GM23338 (cell line): ENCODE measurements around the gene DCAF11. TPM values are rescaled to one million over a fixed set of nuclear protein-coding genes. Genes with fewer than 3 reads are reported as not detected.

Experiments
- ATAC-seq: fragments of 200-7000 bp; cut with Tn5 transposase; 3 replicates; pipeline ENCODE4 v1.9.1; 2020
- DNase-seq: peaks from one replicate; pipeline ENCODE4 v3.0.0-alpha.2; 2015; ENCODE audit warnings: low spot score
- H2AFZ ChIP-seq: fragments of 200-600 bp; sonication (generic); 2 replicates; pipeline ENCODE4 v1.8.0; 2016; ENCODE audit warnings: antibody characterized with exemption, mild to moderate bottlenecking, moderate library complexity
- H3F3A ChIP-seq: fragments of 200-600 bp; sonication (generic); replicated peaks from 2 replicates; pipeline ENCODE4 v1.8.0; 2017; ENCODE audit warnings: antibody characterized with exemption, mixed run types, low read depth
- H3K27ac ChIP-seq: fragments of 200-600 bp; sonication (generic); 2 replicates; pipeline ENCODE4 v1.6.1; 2016; ENCODE audit warnings: low read depth
- H3K27me3 ChIP-seq: fragments of 200-600 bp; sonication (generic); 2 replicates; pipeline ENCODE4 v1.8.0; 2016; ENCODE audit warnings: mild to moderate bottlenecking, mixed run types, moderate library complexity; ENCODE audit not compliant: insufficient read depth
- H3K36me3 ChIP-seq: fragments of 200-600 bp; sonication (generic); 2 replicates; pipeline ENCODE4 v1.8.0; 2016; ENCODE audit warnings: mild to moderate bottlenecking; ENCODE audit not compliant: insufficient read depth
- H3K4me1 ChIP-seq: fragments of 200-600 bp; sonication (generic); 2 replicates; pipeline ENCODE4 v1.8.0; 2016; ENCODE audit warnings: mild to moderate bottlenecking, moderate library complexity; ENCODE audit not compliant: insufficient read depth
- H3K4me2 ChIP-seq: fragments of 200-600 bp; sonication (generic); 2 replicates; pipeline ENCODE4 v1.7.1; 2017; ENCODE audit warnings: mixed run types
- H3K4me3 ChIP-seq: fragments of 200-600 bp; sonication (generic); 2 replicates; pipeline ENCODE4 v1.6.1; 2016; ENCODE audit warnings: mixed run types
- H3K79me2 ChIP-seq: fragments of 200-600 bp; sonication (generic); replicated peaks from 2 replicates; pipeline ENCODE4 v1.8.0; 2017; ENCODE audit warnings: mild to moderate bottlenecking; ENCODE audit not compliant: insufficient read depth
- H3K9me2 ChIP-seq: fragments of 200-600 bp; sonication (generic); 2 replicates; pipeline ENCODE4 v1.8.0; 2017; ENCODE audit not compliant: insufficient read depth
- H4K20me1 ChIP-seq: fragments of 200-600 bp; sonication (generic); replicated peaks from 2 replicates; pipeline ENCODE4 v1.8.0; 2017; ENCODE audit warnings: mild to moderate bottlenecking; ENCODE audit not compliant: insufficient read depth
- H3K27ac Mint-ChIP-seq: 2 replicates; pipeline ENCODE4 v1.8.0; 2020; ENCODE audit warnings: inconsistent platforms, mild to moderate bottlenecking, moderate library complexity, mixed read lengths
- H3K27me3 Mint-ChIP-seq: 3 replicates; pipeline ENCODE4 v1.8.0; 2022; ENCODE audit warnings: low read depth, mild to moderate bottlenecking, moderate library complexity, mixed read lengths, inconsistent platforms; ENCODE audit not compliant: insufficient read depth, poor library complexity
- H3K36me3 Mint-ChIP-seq: 3 replicates; pipeline ENCODE4 v1.8.0; 2021; ENCODE audit warnings: low read depth, mild to moderate bottlenecking, inconsistent platforms, moderate library complexity, mixed read lengths
- H3K4me1 Mint-ChIP-seq: 3 replicates; pipeline ENCODE4 v1.8.0; 2020; ENCODE audit warnings: mild to moderate bottlenecking, inconsistent platforms, mixed read lengths
- H3K4me3 Mint-ChIP-seq: 3 replicates; pipeline ENCODE4 v1.8.0; 2021; ENCODE audit warnings: moderate library complexity, mild to moderate bottlenecking, inconsistent platforms, mixed read lengths
- H3K9me3 Mint-ChIP-seq: 3 replicates; pipeline ENCODE4 v1.8.0; 2020; ENCODE audit warnings: moderate library complexity, mild to moderate bottlenecking, inconsistent platforms, mixed read lengths
- CREB1 ChIP-seq: fragments of 250-450 bp; sonication (Bioruptor Pico); IDR thresholded peaks from 2 replicates; pipeline ENCODE4 v1.5.0; 2020; ENCODE audit warnings: low read depth, mild to moderate bottlenecking, moderate library complexity
- JUNB ChIP-seq: IDR thresholded peaks from one replicate; pipeline ENCODE4 v1.6.1; 2016; ENCODE audit warnings: antibody characterized with exemption; ENCODE audit not compliant: unreplicated experiment
- POLR2AphosphoS5 ChIP-seq: IDR thresholded peaks from 2 replicates; pipeline ENCODE4 v1.6.1; 2016; ENCODE audit warnings: antibody characterized with exemption, low read depth
- REST ChIP-seq: IDR thresholded peaks from one replicate; pipeline ENCODE4 v1.6.1; 2018; ENCODE audit warnings: antibody characterized with exemption; ENCODE audit not compliant: unreplicated experiment
- ZNF462 ChIP-seq: fragments of 250-450 bp; sonication (Bioruptor Pico); IDR thresholded peaks from 2 replicates; pipeline ENCODE4 v1.5.0; 2020; ENCODE audit warnings: mild to moderate bottlenecking, moderate library complexity
- polyA plus RNA-seq: library from polyadenylated mRNA; unstranded; fragments of >200 nt; fragmentation: Nextera tagmentation; extraction: Ambion mirVana; gene quantifications from 2 replicates; pipeline ENCODE4 v1.2.1, GENCODE V29; 2016
- total RNA-seq: library from RNA; depleted of rRNA; stranded (reverse); fragments of >200 nt; shearing (Covaris generic); gene quantifications from 2 replicates; pipeline ENCODE4 v1.2.3, GENCODE V29; 2014
- TF ChIP-seq, protein P1 (sequence below), 2 experiments: fragments of 200-600 bp in 1 of 2; sonication (generic) in 1 of 2; conservative IDR thresholded peaks; 2 replicates each; pipeline versions ENCODE4 v1.5.1 to v1.6.1; 2016 to 2017; ENCODE audit warnings: antibody characterized with exemption in 2 of 2, low read depth in 2 of 2, mild to moderate bottlenecking in 2 of 2, moderate library complexity in 1 of 2

The DCAF11 gene
- total and polyA plus RNA-seq, 2 experiments from 2014 or later: 18.6 to 93.2 TPM

DNA sequence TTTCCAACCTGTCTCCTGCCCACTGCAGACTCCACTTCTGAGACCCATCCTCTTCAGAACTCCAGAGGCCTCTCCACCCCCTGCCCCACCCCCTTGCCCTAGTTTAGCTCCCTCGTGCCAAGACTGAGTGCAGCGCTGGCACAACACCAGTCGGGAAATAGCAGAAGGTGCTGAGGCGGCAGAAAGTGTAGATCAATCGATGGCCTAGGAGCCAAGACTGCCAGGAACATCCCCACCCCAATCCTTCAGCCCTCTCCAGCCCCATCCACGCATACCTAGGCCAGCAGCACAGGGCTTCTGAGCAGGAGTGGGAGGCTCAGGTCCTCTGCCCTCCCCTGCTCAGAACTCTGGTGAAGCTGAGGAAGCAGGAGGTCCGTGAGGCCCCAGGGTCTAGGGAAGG lies 42.1 kb upstream of the DCAF11 start:
- peaks cover 11% of the 10 kb centered on the region for H3K27me3 Mint-ChIP-seq
- H3K9me3 Mint-ChIP-seq: no peaks in the 10 kb centered on the region
- H3K4me3 Mint-ChIP-seq: no peak overlapping the region
- Histone ChIP-seq H4K20me1 (no peaks in the 10 kb centered on the region), H2AFZ (no peak overlapping the region), H3K27me3 (no peaks in the 10 kb centered on the region), H3K27ac (no peak overlapping the region), H3K4me1 (no peaks in the 10 kb centered on the region), H3K4me2 (no peak overlapping the region), H3K79me2 (no peaks in the 10 kb centered on the region), H3F3A (no peaks in the 10 kb centered on the region), H3K36me3 (no peaks in the 10 kb centered on the region), H3K9me2 (no peaks in the 10 kb centered on the region), H3K4me3 (no peak overlapping the region)
- no peak for ATAC-seq
- no peaks in the 10 kb centered on the region for H3K36me3 Mint-ChIP-seq
- peaks cover 10% of the 10 kb centered on the region for H3K4me1 Mint-ChIP-seq
- TF ChIP-seq ZNF462 (CRISPR knock-in tag) (no peak), POLR2AphosphoS5 (no peak), CREB1 (no peak), JUNB (no peak), REST (no peak)
- TF ChIP-seq, protein P1, sequence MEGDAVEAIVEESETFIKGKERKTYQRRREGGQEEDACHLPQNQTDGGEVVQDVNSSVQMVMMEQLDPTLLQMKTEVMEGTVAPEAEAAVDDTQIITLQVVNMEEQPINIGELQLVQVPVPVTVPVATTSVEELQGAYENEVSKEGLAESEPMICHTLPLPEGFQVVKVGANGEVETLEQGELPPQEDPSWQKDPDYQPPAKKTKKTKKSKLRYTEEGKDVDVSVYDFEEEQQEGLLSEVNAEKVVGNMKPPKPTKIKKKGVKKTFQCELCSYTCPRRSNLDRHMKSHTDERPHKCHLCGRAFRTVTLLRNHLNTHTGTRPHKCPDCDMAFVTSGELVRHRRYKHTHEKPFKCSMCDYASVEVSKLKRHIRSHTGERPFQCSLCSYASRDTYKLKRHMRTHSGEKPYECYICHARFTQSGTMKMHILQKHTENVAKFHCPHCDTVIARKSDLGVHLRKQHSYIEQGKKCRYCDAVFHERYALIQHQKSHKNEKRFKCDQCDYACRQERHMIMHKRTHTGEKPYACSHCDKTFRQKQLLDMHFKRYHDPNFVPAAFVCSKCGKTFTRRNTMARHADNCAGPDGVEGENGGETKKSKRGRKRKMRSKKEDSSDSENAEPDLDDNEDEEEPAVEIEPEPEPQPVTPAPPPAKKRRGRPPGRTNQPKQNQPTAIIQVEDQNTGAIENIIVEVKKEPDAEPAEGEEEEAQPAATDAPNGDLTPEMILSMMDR (conservative IDR thresholded peaks at IDR 0.05; ENCODE audit: low read depth in 2 of 2): no peak
- no peak overlapping the region; the same call in 1 of the 2 replicates for H3K27ac Mint-ChIP-seq
- DNase-seq: no peak
